ENCODE measurements around the gene MEST.

MEST gene

DNA sequence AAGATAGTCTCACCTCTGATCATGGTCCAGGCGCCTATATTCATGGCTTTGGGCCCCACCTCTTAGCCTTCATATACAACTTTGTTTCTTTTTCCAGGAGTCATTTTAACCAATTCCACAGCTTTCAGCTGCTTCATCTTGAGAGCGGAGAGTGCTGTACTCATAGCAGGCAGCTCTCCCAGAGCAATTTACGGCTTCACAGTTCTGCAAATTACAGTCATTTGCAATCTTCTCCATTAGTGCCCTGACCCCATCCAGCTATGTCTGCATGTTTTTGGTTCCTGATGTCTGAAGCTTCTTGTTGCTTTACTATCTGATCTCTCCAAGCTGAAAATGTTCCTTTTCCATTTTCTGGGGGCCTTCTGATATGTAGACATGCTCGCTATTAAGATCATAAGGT, 18.0 kb upstream of the MEST start:
- no peak for TF ChIP-seq CTCF (IDR thresholded peaks at IDR 0.05; ENCODE audit: low read depth, low read length, missing control alignments)
- no peak overlapping the region for H3K4me3 ChIP-seq (ENCODE audit: low read depth, low read length)
- DNase-seq (ENCODE audit: low read depth), result no peak

- H3K4me3 ChIP-seq (ENCODE audit: low read depth, low read length), result no peak overlapping the region
- no peak for TF ChIP-seq CTCF (IDR thresholded peaks at IDR 0.05; ENCODE audit: low read depth, low read length, missing control alignments)
- DNase-seq (ENCODE audit: low read depth), result no peak
These were observed 16.1 kb upstream of the MEST start for GRCh38 chr7:130475776-130476175.

DNA sequence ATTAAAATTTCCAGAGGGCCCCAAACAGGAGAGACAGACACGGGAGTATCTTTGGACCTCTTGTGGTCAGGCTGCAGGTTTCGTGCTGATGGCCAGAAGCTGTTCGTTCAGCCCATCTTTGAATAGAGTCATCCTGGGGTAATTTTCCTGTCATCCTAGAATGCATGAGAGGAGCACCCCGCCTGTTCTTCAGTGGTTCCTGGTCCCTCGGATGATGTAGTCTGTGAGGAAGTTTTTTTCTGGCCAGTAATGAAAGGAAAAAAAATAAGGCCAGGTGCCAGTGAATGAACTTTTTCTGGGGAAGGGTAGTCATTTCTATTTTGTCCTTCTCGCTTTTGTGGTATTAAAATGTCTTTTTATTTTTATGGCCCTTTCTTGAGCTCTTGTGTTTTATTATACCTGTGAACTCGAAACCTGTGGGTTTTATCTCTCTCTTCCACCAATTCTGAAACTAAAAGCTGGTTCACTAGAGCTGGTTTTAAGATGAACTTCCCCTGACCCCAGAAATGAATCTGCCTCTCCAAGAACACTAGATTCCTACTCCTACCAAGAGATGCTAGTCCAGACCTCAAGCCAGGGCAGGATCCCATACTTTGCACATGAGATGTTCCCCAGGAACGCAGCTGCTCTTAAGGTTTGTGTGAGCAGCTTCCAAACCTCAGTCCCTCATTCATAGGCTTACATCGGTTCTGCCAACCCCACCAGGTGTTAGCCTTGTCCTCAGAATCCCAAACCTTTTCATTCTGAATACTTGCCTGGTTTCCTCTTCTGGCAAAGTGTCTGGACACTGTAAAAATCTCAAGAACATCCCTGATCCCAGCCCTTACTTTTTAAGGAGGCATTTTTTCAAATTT, 15.4 kb upstream of the MEST start:
- peak overlapping the region; percentile 19; the same call in 1 of the 2 replicates for H3K4me3 ChIP-seq (ENCODE audit: low read depth, low read length)
- DNase-seq (ENCODE audit: low read depth), result peak; percentile 75
- TF ChIP-seq CTCF (IDR thresholded peaks at IDR 0.05; ENCODE audit: low read depth, low read length, missing control alignments), result no peak

- DNase-seq (ENCODE audit: low read depth), result no peak
- no peak for TF ChIP-seq CTCF (IDR thresholded peaks at IDR 0.05; ENCODE audit: low read depth, low read length, missing control alignments)
- H3K4me3 ChIP-seq (ENCODE audit: low read depth, low read length), result no peak overlapping the region
These were observed 12.9 kb upstream of the MEST start for GRCh38 chr7:130478991-130479390.

GRCh38 chr7:130479716-130480400, 12.0 kb upstream of the MEST start:
- TF ChIP-seq CTCF (IDR thresholded peaks at IDR 0.05; ENCODE audit: low read depth, low read length, missing control alignments), result no peak
- no peak overlapping the region for H3K4me3 ChIP-seq (ENCODE audit: low read depth, low read length)
- no peak for DNase-seq (ENCODE audit: low read depth)

- H3K4me3 ChIP-seq (ENCODE audit: low read depth, low read length), result no peak overlapping the region
- no peak for TF ChIP-seq CTCF (IDR thresholded peaks at IDR 0.05; ENCODE audit: low read depth, low read length, missing control alignments)
- no peak for DNase-seq (ENCODE audit: low read depth)
These were observed 10.0 kb upstream of the MEST start for GRCh38 chr7:130481898-130482297.
